HL-60/S4 treated with retinoic acid at 250 ng/mL for 4 days and 3 days (cell line): ENCODE results near the gene GPD1L.
"Not testable (repeated sequence)": the region's sequence is repeated elsewhere in the genome, so short reads cannot be mapped to it uniquely, and the experiment has no call there.

Experiments used
- in situ Hi-C: fragments of 300-500 bp; cut with MboI; formaldehyde crosslinking; loops from 2 replicates; pipeline ENCODE4 v1.7.0; 2022; ENCODE audit warnings: low sequenced_read_pairs

The GPD1L gene

GRCh38 chr3:32106132-32106928, at the start of gene GPD1L:
TSS of gene GPD1L (plus strand) at chr3:32106620. CDS start at chr3:32106712, 92 bp downstream.
- in situ Hi-C loops = no loop called here

GRCh38 chr3:32058465-32058864, 48.0 kb upstream of the GPD1L start:
- in situ Hi-C loops = not testable (repeated sequence)

- in situ Hi-C loops = no loop called here
Observed at GRCh38 chr3:32062950-32063582, 43.4 kb upstream of the GPD1L start.

- in situ Hi-C loops = no loop called here
Observed at GRCh38 chr3:32066686-32067085, 39.7 kb upstream of the GPD1L start.

- in situ Hi-C loops = not testable (repeated sequence)
Observed at GRCh38 chr3:32074194-32074593, 32.2 kb upstream of the GPD1L start.

GRCh38 chr3:32076566-32076965, 29.9 kb upstream of the GPD1L start:
- in situ Hi-C loops = no loop called here

GRCh38 chr3:32077260-32078084, 28.9 kb upstream of the GPD1L start:
- in situ Hi-C loops = no loop called here

- in situ Hi-C loops = no loop called here
Observed at GRCh38 chr3:32078085-32078634, 28.3 kb upstream of the GPD1L start.

GRCh38 chr3:32078864-32079263, 27.6 kb upstream of the GPD1L start:
- in situ Hi-C loops = no loop called here

- in situ Hi-C loops = no loop called here
Observed at GRCh38 chr3:32082721-32083120, 23.7 kb upstream of the GPD1L start.

GRCh38 chr3:32083702-32084270, 22.6 kb upstream of the GPD1L start:
- in situ Hi-C loops = no loop called here

GRCh38 chr3:32084870-32085269, 21.6 kb upstream of the GPD1L start:
- in situ Hi-C loops = no loop called here

- in situ Hi-C loops = no loop called here
Observed at GRCh38 chr3:32086464-32086863, 20.0 kb upstream of the GPD1L start.

- in situ Hi-C loops = no loop called here
Observed at GRCh38 chr3:32089476-32089875, 16.9 kb upstream of the GPD1L start.

GRCh38 chr3:32093204-32093603, 13.2 kb upstream of the GPD1L start:
- in situ Hi-C loops = no loop called here

GRCh38 chr3:32095431-32095830, 11.0 kb upstream of the GPD1L start:
- in situ Hi-C loops = no loop called here

GRCh38 chr3:32097768-32098167, 8.7 kb upstream of the GPD1L start:
- in situ Hi-C loops = no loop called here

- in situ Hi-C loops = no loop called here
Observed at GRCh38 chr3:32098528-32098927, 7.9 kb upstream of the GPD1L start.

- in situ Hi-C loops = no loop called here
Observed at GRCh38 chr3:32100465-32100864, 6.0 kb upstream of the GPD1L start.

- in situ Hi-C loops = no loop called here
Observed at GRCh38 chr3:32102289-32102688, 4.1 kb upstream of the GPD1L start.

- in situ Hi-C loops = no loop called here
Observed at GRCh38 chr3:32104492-32104891, 1.9 kb upstream of the GPD1L start.
